Upper lobe of left lung (tissue), 6 donors: Measurements from ENCODE around the gene ABCB6. TPM values are rescaled to one million over a fixed set of nuclear protein-coding genes. Genes with fewer than 3 reads are reported as not detected.

Source experiments
- ATAC-seq, 2 donors: fragments of 200-7000 bp; cut with Tn5 transposase; one replicate each; pipeline ENCODE4 v1.9.1; 2022; ENCODE audit warnings: mild to moderate bottlenecking in 2 of 2, moderate library complexity in 2 of 2; ENCODE audit not compliant: low FRiP score in 2 of 2
- DNase-seq, 2 donors: peaks; one replicate each; pipeline ENCODE4 v3.0.0-alpha.2; 2019 to 2020
- H3K27ac ChIP-seq, 4 donors: fragments of 200-600 bp; sonication (generic); one replicate each; pipeline ENCODE4 v1.5.1; 2016 to 2019
- H3K27me3 ChIP-seq, 4 donors: fragments of 200-600 bp; sonication (generic); one replicate each; pipeline ENCODE4 v1.5.1; 2017 to 2019
- H3K36me3 ChIP-seq, 4 donors: fragments of 200-600 bp; sonication (generic); one replicate each; pipeline ENCODE4 v1.5.1; 2016 to 2019
- H3K4me1 ChIP-seq, 4 donors: fragments of 200-600 bp; sonication (generic); one replicate each; pipeline ENCODE4 v1.5.1; 2018 to 2019
- H3K4me3 ChIP-seq, 4 donors: fragments of 200-600 bp; sonication (generic); one replicate each; pipeline ENCODE4 v1.5.1; 2017 to 2019; ENCODE audit warnings: mild to moderate bottlenecking in 2 of 4, moderate library complexity in 1 of 4
- H3K9me3 ChIP-seq, 4 donors: fragments of 200-600 bp; sonication (generic); one replicate each; pipeline ENCODE4 v1.5.1; 2018 to 2019
- EP300 ChIP-seq, 4 donors: sonication (generic); formaldehyde crosslinking; IDR thresholded peaks; one replicate each; pipeline ENCODE4 v1.5.1; 2017; ENCODE audit warnings: antibody characterized with exemption in 4 of 4, control low read depth in 2 of 4
- POLR2A ChIP-seq, 4 donors: fragments of 450-650 bp; IDR thresholded peaks; one replicate each; pipeline ENCODE4 v1.5.1; 2016 to 2017; ENCODE audit warnings: antibody characterized with exemption in 4 of 4, mild to moderate bottlenecking in 2 of 4
- POLR2AphosphoS5 ChIP-seq, 2 donors: sonication (generic); formaldehyde crosslinking; IDR thresholded peaks; one replicate each; pipeline ENCODE4 v1.5.1; 2017; ENCODE audit warnings: antibody characterized with exemption in 2 of 2
- WGBS, 2 donors: methylation state at CpG; one replicate each; pipeline ENCODE4 v1.1.5; 2017 to 2018; 5-methylcytosine and 5-hydroxymethylcytosine counted together
- total RNA-seq, 6 donors: library from RNA; depleted of rRNA in 4 of 6; stranded (reverse); fragments of >200 nt in 4 of 6; gene quantifications; one replicate each; pipeline versions ENCODE4 v1.1.0 to v1.2.1, GENCODE V29; 2016 to 2021
- TF ChIP-seq, protein P1 (sequence below), 6 experiments: fragments of 450-650 bp in 4 of 6; fragments of 200-600 bp in 2 of 6; sonication (generic) in 2 of 6; IDR thresholded peaks; one replicate each; pipeline ENCODE4 v1.5.1; 2016 to 2019; ENCODE audit warnings: antibody characterized with exemption in 6 of 6
- donor health status: DM: no; HTN: no; CAD: no; lungs with moderate emphysema.
- donor health status: DM: no; HTN: yes; CAD: no; lungs with severe emphysema.

ABCB6 gene
- total RNA-seq, 6 donors from 2014 or later, result 11.0 to 35.6 (median 21.9) TPM

DNA sequence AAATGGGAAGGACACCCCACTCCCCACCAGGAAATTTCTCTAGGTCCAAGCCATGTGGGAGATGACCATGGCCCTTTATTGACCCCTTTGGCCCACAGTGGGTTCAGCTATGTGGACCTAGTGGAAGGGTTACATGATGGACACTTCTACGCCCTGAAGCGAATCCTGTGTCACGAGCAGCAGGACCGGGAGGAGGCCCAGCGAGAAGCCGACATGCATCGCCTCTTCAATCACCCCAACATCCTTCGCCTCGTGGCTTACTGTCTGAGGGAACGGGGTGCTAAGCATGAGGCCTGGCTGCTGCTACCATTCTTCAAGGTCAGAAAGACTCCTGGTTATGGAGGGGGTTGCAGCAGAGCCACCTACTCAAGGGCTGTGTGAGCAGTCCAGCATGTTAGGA, 27.8 kb upstream of the ABCB6 start:
- no peaks in the 10 kb centered on the region for H3K9me3 ChIP-seq
- peak overlapping the region in 1 of 4 donors; percentile 82 for H3K4me3 ChIP-seq
- peak overlapping the region; percentile 91 to 96 (median 96) for H3K27ac ChIP-seq
- TF ChIP-seq POLR2AphosphoS5 (IDR thresholded peaks at IDR 0.05), result no peak
- TF ChIP-seq, protein P1, sequence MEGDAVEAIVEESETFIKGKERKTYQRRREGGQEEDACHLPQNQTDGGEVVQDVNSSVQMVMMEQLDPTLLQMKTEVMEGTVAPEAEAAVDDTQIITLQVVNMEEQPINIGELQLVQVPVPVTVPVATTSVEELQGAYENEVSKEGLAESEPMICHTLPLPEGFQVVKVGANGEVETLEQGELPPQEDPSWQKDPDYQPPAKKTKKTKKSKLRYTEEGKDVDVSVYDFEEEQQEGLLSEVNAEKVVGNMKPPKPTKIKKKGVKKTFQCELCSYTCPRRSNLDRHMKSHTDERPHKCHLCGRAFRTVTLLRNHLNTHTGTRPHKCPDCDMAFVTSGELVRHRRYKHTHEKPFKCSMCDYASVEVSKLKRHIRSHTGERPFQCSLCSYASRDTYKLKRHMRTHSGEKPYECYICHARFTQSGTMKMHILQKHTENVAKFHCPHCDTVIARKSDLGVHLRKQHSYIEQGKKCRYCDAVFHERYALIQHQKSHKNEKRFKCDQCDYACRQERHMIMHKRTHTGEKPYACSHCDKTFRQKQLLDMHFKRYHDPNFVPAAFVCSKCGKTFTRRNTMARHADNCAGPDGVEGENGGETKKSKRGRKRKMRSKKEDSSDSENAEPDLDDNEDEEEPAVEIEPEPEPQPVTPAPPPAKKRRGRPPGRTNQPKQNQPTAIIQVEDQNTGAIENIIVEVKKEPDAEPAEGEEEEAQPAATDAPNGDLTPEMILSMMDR (IDR thresholded peaks at IDR 0.05), result no peak
- no peak for TF ChIP-seq EP300 (IDR thresholded peaks at IDR 0.05)
- TF ChIP-seq POLR2A (IDR thresholded peaks at IDR 0.05), result no peak
- 93 to 96% methylated on average over 4 to 10 of the region's 10 CpGs for WGBS, 2 donors
- peaks cover 2 to 37% (median 11%) of the 10 kb centered on the region in 4 donors for H3K36me3 ChIP-seq
- no peaks in the 10 kb centered on the region for H3K27me3 ChIP-seq
- DNase-seq (no peak), ATAC-seq (no peak)
- peaks cover 57 to 72% (median 58%) of the 10 kb centered on the region in 4 donors for H3K4me1 ChIP-seq

DNA sequence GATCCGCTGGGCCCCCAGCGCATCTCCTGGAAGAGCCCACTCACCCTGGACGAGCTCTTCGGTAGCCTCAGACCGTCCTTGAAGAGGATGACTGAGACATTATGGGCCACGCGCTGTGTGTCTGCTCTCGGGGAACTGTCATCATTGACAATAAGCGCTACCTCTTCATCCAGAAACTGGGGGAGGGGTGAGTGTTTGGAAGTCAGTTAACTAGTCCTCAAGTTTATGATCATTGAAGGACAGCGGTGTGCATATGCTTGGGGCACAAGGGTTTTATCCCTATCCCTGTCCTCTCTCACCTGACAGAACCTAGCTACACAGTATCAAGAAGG, 27.1 kb upstream of the ABCB6 start:
- no peak for TF ChIP-seq EP300 (IDR thresholded peaks at IDR 0.05)
- no peak for TF ChIP-seq POLR2A (IDR thresholded peaks at IDR 0.05)
- TF ChIP-seq POLR2AphosphoS5 (IDR thresholded peaks at IDR 0.05), result no peak
- TF ChIP-seq, protein P1 (IDR thresholded peaks at IDR 0.05), result no peak
- 18 to 47% methylated on average over 5 to 10 of the region's 10 CpGs for WGBS, 2 donors
- ATAC-seq (no peak), DNase-seq (no peak)
- Histone ChIP-seq H3K27me3 (no peaks in the 10 kb centered on the region), H3K4me1 (peaks cover 55 to 65% (median 56%) of the 10 kb centered on the region in 4 donors), H3K27ac (peak overlapping the region; percentile 91 to 96 (median 96)), H3K4me3 (peak overlapping the region; percentile 72 to 83 (median 79)), H3K36me3 (peaks cover 2 to 30% (median 10%) of the 10 kb centered on the region in 4 donors), H3K9me3 (no peaks in the 10 kb centered on the region)

DNA sequence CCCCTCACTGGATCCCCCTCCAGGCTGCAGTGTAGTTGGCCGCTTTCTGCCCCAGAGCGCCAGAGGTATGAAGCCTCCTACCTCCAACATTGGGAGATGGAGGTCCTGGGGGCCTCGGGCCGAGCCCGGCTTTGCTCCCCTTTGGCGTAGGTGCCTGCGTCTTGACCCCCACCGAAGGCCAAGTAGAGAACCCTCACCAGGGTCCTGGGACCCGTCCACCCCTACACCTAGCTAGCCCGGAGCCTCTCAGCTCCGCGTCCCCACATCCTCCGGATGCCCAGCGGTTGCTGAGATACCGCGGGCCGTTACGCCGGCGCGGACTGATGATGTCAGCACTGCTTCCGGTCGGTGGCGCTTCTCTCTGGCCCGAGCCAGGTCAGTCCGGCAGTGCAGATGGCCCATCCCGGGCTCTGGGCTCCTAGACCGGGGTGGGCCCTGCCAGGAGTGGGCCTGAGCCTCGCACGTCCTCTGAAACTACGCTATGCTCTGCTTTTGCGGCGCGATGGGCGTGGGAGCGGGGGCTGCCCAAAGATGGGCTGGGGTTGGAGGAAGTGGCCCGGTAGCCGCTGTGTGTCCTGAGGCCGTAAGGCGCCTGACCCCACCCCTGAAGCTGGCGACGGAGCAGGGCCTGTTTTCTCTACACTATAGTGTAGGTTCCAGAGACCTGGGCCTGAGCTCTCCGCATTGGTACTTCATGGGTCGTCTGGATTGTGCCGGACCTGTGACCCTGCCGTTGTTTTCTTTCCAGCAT, 26.6 kb upstream of the ABCB6 start, which contains the start of the genes GLB1L and STK16:
GLB1L (minus strand) TSS at position 297 of the 751 bp plus-strand sequence. CDS start 1,871 bp downstream, outside the sequence.
STK16 (plus strand) TSS at position 332 of the 751 bp plus-strand sequence. CDS start 521 bp downstream, outside the sequence.
- peak; percentile 90 to 96 for ATAC-seq
- peaks cover 50 to 60% (median 51%) of the 10 kb centered on the region in 4 donors for H3K4me1 ChIP-seq
- H3K9me3 ChIP-seq, result no peaks in the 10 kb centered on the region
- TF ChIP-seq POLR2A (IDR thresholded peaks at IDR 0.05) (peak in 3 of 4 donors; percentile 82 to 92 (median 84)), EP300 (IDR thresholded peaks at IDR 0.05) (peak in 1 of 4 donors; percentile 76), POLR2AphosphoS5 (IDR thresholded peaks at IDR 0.05) (peak; percentile 98 to 99)
- TF ChIP-seq, protein P1 (IDR thresholded peaks at IDR 0.05), result peak in 2 of 6 experiments; percentile 7 to 23
- H3K27ac ChIP-seq, result peak within 1 kb of the TSS; percentile 91 to 96 (median 96)
- H3K36me3 ChIP-seq, result peaks cover under 1 to 25% (median 7%) of the 10 kb centered on the region in 4 donors
- 0% methylated on average over 5 to 26 of the region's 46 CpGs for WGBS, 2 donors
- no peaks in the 10 kb centered on the region for H3K27me3 ChIP-seq
- H3K4me3 ChIP-seq, result peak within 1 kb of the TSS; percentile 72 to 83 (median 79)
- DNase-seq, result peak; percentile 93 to 99

DNA sequence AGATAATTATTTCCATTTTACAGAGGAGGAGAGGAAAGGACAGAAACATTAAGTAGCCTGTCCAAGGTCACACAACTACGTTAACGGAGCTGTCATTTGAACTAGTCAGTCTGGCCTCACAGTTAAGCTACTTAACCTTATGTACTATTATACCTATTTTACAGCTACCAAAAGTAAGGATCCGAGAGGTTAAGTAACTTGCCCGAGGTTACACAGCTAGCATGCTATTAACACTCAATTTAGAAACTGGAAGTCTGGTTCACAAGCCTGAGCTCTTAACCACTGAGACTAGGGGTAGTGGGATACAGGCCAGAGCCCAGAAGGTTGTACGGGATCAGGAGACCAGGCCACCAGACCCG, 26.0 kb upstream of the ABCB6 start:
- Histone ChIP-seq H3K36me3 (peaks cover 0 to 24% (median 6%) of the 10 kb centered on the region in 4 donors), H3K27ac (peak overlapping the region; percentile 91 to 96 (median 96)), H3K27me3 (no peaks in the 10 kb centered on the region), H3K4me1 (peaks cover 45 to 54% (median 45%) of the 10 kb centered on the region in 4 donors), H3K4me3 (peak overlapping the region; percentile 72 to 83 (median 79)), H3K9me3 (no peaks in the 10 kb centered on the region)
- 37 to 64% methylated on average over 4 to 6 of the region's 6 CpGs for WGBS, 2 donors
- DNase-seq, result no peak
- ATAC-seq, result no peak
- TF ChIP-seq, protein P1 (IDR thresholded peaks at IDR 0.05), result no peak
- TF ChIP-seq POLR2AphosphoS5 (IDR thresholded peaks at IDR 0.05) (no peak), POLR2A (IDR thresholded peaks at IDR 0.05) (no peak), EP300 (IDR thresholded peaks at IDR 0.05) (no peak)
